ENCODE results near the gene TMEM243.

GRCh38 chr7:87253589-87254087, 34.1 kb upstream of the TMEM243 start:
- TF ChIP-seq, protein P1, sequence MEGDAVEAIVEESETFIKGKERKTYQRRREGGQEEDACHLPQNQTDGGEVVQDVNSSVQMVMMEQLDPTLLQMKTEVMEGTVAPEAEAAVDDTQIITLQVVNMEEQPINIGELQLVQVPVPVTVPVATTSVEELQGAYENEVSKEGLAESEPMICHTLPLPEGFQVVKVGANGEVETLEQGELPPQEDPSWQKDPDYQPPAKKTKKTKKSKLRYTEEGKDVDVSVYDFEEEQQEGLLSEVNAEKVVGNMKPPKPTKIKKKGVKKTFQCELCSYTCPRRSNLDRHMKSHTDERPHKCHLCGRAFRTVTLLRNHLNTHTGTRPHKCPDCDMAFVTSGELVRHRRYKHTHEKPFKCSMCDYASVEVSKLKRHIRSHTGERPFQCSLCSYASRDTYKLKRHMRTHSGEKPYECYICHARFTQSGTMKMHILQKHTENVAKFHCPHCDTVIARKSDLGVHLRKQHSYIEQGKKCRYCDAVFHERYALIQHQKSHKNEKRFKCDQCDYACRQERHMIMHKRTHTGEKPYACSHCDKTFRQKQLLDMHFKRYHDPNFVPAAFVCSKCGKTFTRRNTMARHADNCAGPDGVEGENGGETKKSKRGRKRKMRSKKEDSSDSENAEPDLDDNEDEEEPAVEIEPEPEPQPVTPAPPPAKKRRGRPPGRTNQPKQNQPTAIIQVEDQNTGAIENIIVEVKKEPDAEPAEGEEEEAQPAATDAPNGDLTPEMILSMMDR (conservative IDR thresholded peaks at IDR 0.05) = no peak
- TF ChIP-seq EZH2 (IDR thresholded peaks at IDR 0.05; ENCODE audit: low read depth) = no peak
